Tibial nerve (tissue), 4 donors: ENCODE measurements around the gene PKP1.

Experiments used
- EP300 ChIP-seq, 2 donors: sonication (generic); formaldehyde crosslinking; IDR thresholded peaks; one replicate each; pipeline ENCODE4 v1.6.1; 2017; ENCODE audit warnings: antibody characterized with exemption in 2 of 2, mild to moderate bottlenecking in 1 of 2
- POLR2A ChIP-seq, 2 donors: fragments of 450-650 bp; IDR thresholded peaks; one replicate each; pipeline ENCODE4 v1.6.1; 2017; ENCODE audit warnings: antibody characterized with exemption in 2 of 2, mild to moderate bottlenecking in 2 of 2, moderate library complexity in 2 of 2
- TF ChIP-seq, protein P1 (sequence below), 5 experiments: fragments of 200-600 bp in 3 of 5; fragments of 450-650 bp in 2 of 5; sonication (generic) in 3 of 5; IDR thresholded peaks; one replicate each; pipeline ENCODE4 v1.5.1; 2016 to 2019; ENCODE audit warnings: antibody characterized with exemption in 5 of 5, mild to moderate bottlenecking in 3 of 5, moderate library complexity in 2 of 5

DNA sequence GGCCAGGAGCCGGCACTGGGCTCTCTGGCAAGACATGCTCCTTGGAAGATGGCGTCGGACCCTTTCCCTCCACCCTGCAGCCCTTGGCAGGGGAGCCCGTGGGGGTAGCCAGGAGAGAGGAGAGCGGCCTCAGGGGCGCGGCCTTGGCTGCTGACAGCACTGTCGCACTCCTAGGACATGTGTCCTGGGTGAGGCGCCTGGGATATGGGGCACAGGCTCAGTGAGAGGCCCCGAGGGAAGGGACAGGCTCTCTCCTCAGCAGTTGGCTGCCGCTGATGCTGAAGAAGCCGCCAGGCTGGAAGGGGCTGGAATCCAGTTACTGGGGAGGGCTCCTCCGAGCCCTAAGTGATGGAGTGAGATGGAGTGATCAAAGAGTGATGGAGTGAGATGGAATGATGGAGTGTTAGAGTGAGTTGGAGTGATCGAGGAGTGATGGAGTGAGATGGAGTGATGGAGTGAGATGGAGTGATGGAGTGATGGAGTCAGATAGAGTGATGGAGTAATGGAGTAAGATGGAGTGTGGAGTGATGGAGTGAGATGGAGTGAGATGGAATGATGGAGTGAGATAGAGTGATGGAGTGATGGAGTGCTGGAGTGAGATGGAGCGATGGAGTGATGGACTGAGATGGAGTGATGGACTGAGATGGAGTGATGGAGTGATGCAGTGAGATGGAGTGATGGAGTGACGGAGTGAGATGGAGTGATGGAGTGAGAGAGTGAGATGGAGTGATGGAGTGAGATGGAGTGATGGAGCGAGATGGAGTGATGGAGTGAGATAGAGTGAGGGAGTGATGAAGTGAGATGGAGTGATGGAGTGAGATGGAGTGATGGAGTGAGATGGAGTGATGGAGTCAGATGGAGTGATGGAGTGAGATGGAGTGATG is 27.6 kb upstream of the PKP1 start:
- TF ChIP-seq, protein P1, sequence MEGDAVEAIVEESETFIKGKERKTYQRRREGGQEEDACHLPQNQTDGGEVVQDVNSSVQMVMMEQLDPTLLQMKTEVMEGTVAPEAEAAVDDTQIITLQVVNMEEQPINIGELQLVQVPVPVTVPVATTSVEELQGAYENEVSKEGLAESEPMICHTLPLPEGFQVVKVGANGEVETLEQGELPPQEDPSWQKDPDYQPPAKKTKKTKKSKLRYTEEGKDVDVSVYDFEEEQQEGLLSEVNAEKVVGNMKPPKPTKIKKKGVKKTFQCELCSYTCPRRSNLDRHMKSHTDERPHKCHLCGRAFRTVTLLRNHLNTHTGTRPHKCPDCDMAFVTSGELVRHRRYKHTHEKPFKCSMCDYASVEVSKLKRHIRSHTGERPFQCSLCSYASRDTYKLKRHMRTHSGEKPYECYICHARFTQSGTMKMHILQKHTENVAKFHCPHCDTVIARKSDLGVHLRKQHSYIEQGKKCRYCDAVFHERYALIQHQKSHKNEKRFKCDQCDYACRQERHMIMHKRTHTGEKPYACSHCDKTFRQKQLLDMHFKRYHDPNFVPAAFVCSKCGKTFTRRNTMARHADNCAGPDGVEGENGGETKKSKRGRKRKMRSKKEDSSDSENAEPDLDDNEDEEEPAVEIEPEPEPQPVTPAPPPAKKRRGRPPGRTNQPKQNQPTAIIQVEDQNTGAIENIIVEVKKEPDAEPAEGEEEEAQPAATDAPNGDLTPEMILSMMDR (IDR thresholded peaks at IDR 0.05) = no peak
- TF ChIP-seq POLR2A (IDR thresholded peaks at IDR 0.05) (no peak), EP300 (IDR thresholded peaks at IDR 0.05) (no peak)
